Activated naive CD8-positive, alpha-beta T cell treated with anti-CD3 and anti-CD28 coated beads, Interleukin-2, amount 50 U/mL, for 16 hours (primary cell): ENCODE results near the gene AIFM3.
"Not testable (repeated sequence)": the region's sequence is repeated elsewhere in the genome, so short reads cannot be mapped to it uniquely, and the experiment has no call there.

ENCODE experiments used
- DNase-seq: peaks from one replicate; pipeline ENCODE4 v3.0.0-alpha.2; 2020; ENCODE audit warnings: low read depth, low spot score

AIFM3 gene

GRCh38 chr22:20966883-20967696 is at the start of gene AIFM3:
Gene AIFM3, plus strand, starts transcription at chr22:20967255. Its CDS starts 690 bp downstream, at chr22:20967945.
- DNase-seq, result no peak

- DNase-seq, result no peak
These were observed 48.3 kb upstream of the AIFM3 start for GRCh38 chr22:20918663-20919218.

GRCh38 chr22:20919718-20920117 is 47.3 kb upstream of the AIFM3 start:
- no peak for DNase-seq

GRCh38 chr22:20920881-20921203 is 46.2 kb upstream of the AIFM3 start:
- no peak for DNase-seq

GRCh38 chr22:20922141-20922751 is 44.8 kb upstream of the AIFM3 start:
- DNase-seq, result no peak

DNA sequence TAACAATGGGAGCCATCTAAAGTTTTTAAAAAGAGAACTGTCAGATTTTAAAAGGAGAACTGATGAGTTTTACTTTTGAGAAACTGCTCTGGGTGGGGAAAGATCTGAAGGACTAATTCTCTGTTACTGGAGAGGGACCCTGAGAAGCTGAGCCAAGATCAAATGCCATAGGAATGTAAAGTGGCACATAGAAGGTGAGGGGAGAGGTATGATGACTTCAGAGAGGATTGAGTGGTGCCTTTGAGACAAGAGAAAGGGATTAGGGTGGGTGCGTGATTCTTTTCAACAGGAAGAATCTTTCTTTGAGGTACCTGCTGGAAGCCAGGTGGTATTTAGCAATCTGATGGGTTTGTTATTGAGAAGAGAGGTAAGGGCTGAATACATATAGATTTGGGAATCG is 40.8 kb upstream of the AIFM3 start:
- DNase-seq, result no peak

DNA sequence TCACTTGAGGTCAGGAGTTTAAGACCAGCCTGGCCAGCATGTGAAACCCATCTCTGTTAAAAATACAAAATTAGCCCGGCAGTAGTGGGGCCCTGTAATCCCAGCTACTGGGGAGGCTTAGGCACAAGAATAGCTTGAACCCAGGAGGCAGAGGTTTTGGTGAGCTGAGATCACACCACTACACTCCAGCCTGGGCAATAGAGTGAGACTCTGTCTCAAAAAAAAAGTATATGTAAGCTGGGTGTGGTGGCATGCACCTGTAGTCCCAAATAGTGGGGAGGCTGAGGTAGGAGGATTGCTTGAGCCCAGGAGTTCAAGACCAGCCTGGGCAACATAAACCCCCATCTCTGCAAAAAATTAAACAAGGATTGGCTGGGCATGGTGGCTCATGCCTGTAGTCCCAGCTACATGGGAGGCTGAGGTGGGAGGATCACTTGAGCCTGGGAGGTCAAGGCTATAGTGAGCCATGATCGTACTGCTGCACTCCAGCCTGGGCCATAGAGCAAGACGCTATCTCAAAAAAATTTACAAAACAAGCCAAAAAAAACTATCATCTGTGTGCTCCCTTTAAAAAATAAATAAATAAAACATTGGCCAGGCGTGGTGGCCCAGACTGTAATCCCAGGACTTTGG is 39.0 kb upstream of the AIFM3 start:
- no peak for DNase-seq

DNA sequence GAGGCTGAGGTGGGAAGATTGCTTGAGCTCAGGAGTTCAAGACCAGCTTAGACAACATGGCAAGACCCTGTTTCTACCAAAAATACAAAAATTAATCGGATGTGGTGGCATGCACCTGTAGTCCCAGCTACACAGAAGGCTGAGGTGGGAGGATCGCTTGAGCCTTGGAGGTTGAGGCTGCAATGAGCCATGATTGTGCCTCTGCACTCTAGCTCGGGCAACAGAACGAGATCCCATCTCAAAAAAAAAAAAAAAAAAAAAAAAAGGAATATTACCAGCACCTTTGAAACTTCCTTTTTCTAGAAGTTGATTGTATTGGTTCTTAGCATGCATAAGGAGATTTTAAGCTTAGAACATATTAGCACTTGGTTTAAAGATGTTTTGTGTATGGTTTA is 38.5 kb upstream of the AIFM3 start:
- no peak for DNase-seq

- no peak for DNase-seq
These were observed 37.1 kb upstream of the AIFM3 start for GRCh38 chr22:20930004-20930403.

GRCh38 chr22:20930435-20930834 is 36.6 kb upstream of the AIFM3 start:
- not testable (repeated sequence) for DNase-seq

- no peak for DNase-seq
These were observed 35.9 kb upstream of the AIFM3 start for GRCh38 chr22:20931126-20931654.

DNA sequence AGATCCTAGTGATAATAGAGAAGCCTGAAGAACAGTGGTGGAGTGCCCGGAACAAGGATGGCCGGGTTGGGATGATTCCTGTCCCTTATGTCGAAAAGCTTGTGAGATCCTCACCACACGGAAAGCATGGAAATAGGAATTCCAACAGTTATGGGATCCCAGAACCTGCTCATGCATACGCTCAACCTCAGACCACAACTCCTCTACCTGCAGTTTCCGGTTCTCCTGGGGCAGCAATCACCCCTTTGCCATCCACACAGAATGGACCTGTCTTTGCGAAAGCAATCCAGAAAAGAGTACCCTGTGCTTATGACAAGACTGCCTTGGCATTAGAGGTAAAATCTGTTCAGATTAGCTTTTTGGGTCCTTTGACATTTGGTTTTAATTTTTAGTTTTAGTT is 33.1 kb upstream of the AIFM3 start:
- no peak for DNase-seq

GRCh38 chr22:20935049-20935448 is 32.0 kb upstream of the AIFM3 start:
- DNase-seq, result not testable (repeated sequence)

GRCh38 chr22:20935780-20936539 is 31.1 kb upstream of the AIFM3 start:
- DNase-seq, result not testable (repeated sequence)

GRCh38 chr22:20937031-20937793 is 29.8 kb upstream of the AIFM3 start:
- DNase-seq, result no peak

DNA sequence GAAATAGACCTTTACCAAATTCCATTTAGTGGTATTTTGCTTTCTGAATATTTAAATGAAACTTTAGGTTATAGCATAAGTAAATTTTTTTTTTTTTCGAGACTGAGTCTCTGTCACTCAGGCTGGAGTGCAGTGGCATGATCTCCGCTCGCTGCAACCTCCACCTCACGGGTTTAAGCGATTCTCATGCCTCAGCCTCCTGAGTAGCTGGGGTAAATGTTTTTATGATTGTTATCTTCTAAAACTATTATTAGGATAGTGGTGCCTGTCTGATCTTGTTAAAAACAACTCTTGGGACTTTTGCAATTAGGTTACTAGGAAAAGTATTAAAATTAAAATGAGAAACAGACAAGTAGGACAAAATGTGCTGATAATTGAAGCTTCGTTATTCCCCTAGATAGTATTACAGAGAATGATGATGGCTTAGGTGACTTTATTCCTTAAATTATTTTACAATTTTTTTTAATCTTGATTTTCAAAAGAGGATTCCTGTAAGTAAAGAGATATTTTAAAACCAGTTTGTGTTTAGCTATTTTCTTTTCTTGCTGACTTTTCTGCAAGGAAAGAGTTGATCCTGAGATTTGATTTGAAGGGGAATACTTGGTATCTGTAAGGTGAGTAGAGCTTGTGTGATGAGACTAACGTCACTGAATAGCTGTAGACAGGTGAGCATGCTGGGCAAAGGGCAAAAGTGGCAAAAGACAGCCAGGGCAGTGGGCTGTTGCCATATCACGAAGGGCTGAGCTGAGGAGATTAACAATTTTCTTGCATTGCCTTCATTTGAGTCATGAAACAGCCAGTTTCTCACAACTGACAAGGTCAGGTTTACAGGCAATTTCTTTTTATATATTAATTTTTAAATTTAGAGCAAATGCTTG is 29.0 kb upstream of the AIFM3 start:
- no peak for DNase-seq

- DNase-seq, result not testable (repeated sequence)
These were observed 27.4 kb upstream of the AIFM3 start for GRCh38 chr22:20939457-20940185.

DNA sequence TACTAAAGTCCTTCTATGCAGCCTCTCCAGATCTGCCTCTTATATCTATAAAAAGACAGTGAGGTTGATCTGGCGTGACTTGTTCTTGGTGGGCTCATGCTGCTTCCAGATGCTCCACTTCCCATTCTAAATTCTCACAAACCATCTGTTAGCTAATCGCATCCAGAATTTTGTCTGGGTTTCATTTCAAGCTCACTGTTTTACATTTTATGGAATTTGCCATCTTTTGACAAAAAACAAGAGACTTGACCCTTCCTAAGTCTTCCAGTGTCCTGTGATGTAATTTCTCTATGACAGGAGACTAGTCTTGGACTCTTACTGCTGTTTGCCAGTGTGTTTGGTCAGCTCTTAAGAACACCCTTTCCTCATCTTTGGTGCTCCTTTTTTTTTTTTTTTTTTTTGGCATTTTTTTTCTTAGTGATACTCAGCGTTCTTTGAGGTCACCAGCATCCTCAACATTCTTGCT is 26.8 kb upstream of the AIFM3 start:
- no peak for DNase-seq

GRCh38 chr22:20940904-20941385 is 26.1 kb upstream of the AIFM3 start:
- no peak for DNase-seq
